NCI-H2196 treated with DMSO at 0.1 percent for 48 hours (cell line): ENCODE data around the gene PARP3.

ENCODE experiments used
- DNase-seq: peaks from one replicate; lab custom pipeline; 2025; ENCODE audit not compliant: unreplicated experiment; lab: John Stamatoyannopoulos, UW

PARP3 gene

DNA sequence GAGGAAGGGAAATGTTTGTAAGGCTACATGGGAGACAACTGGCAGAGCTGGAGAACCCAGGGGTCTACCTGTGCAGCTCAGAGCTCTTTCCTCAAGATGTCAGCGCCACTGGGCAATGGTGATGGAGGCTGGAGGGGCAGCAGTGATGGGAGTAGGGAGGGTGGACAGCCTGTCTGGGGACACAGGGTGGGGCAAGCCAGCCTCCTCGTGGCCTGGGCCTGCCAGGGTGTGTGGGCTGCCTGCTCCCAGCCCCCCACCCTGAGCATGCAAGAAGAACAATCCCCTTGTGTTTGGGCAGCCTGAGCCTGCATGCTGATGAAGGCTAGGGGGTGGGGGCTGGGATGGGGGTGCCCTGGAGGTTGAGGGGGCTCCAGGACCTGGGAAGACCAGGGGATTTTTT lies 23.9 kb downstream of the PARP3 start:
- no peak for DNase-seq

GRCh38 chr3:51966486-51966885 lies 24.3 kb downstream of the PARP3 start:
- DNase-seq, result no peak

DNA sequence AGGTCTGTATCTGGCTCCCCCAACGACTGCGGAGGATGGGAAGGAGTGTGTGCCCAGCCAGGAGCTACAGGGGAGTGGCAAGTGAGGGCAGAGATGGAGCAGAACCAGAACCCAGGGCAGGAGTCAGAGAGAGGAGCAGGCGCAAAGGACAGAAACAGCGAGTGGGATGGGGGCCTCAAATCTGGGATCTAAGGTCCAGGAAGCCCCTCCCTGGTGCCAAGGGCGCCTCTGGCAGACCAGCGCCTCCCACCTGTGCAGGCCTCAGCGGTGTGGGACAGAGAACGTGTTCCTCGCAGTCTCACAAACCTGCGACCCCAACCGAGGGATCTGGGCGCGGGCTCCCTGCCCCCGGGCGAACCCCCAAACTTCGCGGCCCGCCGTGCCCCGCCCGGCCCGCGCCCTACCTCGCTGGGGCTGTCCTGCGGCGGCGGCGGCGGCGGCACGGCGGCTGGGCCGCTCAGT lies 24.8 kb downstream of the PARP3 start:
- DNase-seq, result no peak

- DNase-seq, result no peak
Observed at GRCh38 chr3:51967384-51968169, 25.4 kb downstream of the PARP3 start, which contains the start of gene PCBP4. TSS of gene PCBP4 (minus strand) at chr3:51967454. CDS start at chr3:51961240, 6,214 bp downstream.

- DNase-seq, result no peak
Observed at GRCh38 chr3:51968170-51968775, 26.1 kb downstream of the PARP3 start.

DNA sequence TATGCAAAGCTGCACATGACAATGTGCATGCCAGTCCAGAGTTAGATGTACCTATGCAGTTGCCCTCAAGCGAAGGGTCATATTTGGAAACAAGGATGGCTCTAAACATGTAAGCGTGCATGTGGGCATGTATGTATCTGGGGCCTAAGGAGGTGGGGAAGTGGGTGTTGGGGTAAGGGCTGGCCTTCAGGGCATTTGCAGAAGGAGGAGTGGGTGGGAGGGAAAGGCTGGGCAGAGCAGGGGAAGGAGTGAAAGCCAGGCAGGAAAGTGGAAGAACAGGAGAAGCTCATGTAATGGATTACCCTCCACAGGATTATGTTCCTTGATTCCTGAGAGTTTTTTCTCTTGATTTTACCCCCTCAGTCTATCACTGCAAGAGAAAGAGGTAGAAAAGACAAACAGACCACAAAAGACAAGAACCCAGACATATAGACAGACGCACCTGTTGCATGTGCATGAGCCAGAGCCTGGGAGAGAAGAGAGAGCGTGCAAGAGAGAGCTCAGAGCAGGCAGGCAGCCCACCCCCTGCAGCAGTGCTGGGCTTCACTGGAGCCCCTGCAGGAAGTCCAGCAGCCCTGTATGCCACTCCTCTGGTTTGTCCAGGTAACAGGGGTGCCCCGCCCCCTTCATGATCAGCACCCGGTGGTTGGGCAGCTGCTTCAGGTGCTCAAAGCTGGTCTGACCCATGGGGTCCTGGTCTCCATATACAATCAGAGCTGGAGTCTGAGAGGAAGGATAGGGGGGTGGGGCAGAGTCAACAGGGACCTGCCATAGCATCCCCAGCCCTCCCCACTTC lies 26.9 kb downstream of the PARP3 start:
- DNase-seq, result no peak

GRCh38 chr3:51969841-51970240 lies 27.7 kb downstream of the PARP3 start:
- no peak for DNase-seq

DNA sequence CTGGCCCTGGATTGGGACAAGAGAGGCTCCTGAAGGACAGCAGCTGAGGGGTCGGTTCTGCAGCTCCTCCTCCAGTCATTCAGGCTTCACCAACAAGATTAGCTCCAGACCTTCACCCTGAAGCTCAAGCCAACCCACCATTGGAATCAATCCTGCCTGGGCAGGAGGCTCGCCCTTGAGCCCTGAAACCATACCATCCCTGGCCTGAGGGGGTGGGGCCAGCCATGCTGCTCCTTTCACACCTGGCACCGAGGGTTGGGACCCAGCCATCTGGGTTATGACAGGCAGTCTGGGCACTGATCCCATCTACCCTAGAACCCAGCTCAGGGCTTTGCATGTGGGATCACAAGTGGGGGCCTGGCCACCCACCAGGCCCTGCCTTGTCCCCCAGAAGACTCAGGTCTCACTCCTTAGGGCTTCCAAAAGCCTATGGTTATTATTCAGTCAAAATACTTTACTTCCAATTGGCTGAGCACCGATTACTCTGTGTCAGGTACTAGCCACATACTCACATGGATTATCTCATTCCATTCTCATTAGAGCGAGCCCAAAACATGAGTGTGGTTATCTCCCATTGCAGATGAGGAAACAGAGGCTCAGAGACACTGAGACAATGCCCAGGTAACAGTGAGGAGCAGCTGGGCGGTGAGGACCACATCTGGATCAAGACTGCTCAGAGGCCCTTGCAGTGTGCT lies 28.6 kb downstream of the PARP3 start:
- DNase-seq, result no peak

GRCh38 chr3:51971350-51971749 lies 29.2 kb downstream of the PARP3 start:
- no peak for DNase-seq

GRCh38 chr3:51974277-51974962 lies 32.3 kb downstream of the PARP3 start:
- DNase-seq, result no peak

DNA sequence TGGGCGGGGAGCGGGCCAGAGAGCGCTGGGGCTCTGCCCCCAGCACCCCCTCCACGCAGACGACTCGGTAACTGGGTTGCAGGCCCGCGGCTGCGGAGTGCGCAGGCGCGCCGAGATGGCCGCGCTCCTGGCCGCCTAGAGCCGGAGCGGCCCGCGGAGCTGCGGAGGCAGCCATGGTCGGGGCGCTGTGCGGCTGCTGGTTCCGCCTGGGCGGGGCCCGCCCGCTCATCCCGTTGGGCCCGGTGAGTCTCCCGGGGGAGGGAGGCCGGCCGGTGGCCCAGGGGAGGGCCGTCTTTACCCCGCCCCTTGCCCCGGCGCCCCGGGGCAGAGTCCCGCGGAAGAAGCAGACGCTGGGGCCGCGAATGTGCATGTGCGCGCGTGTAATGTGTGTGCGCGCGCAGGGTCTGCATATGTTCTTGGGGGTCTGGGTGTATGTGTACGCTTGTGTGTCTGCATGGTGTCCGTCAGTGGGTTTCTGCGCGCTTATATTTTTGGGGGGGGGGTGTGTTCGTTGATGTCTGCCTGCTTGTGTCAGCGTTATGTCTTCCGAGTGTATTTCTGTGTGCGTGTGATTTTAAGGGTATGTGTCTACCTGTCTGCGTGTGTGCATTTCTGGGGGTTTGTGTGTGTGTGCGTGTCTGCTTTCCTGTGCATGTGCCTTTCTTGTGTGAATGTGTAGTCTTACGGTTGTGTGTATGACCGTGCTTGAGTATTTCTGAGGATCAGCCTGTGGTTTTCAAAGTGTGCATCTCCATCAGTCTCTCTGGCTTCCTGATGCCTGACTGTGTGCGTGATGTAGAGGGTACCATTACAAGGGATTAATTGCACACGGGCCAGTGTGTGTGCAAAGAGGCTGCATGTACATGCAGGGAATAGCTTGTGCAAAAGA lies 33.0 kb downstream of the PARP3 start, which contains the start of gene ABHD14A:
TSS of gene ABHD14A (plus strand) at position 102 of the 889 bp plus-strand sequence. CDS start at position 174, 72 bp downstream.
- DNase-seq, result peak; percentile 15

- no peak for DNase-seq
Observed at GRCh38 chr3:51975852-51976549, 33.8 kb downstream of the PARP3 start.

DNA sequence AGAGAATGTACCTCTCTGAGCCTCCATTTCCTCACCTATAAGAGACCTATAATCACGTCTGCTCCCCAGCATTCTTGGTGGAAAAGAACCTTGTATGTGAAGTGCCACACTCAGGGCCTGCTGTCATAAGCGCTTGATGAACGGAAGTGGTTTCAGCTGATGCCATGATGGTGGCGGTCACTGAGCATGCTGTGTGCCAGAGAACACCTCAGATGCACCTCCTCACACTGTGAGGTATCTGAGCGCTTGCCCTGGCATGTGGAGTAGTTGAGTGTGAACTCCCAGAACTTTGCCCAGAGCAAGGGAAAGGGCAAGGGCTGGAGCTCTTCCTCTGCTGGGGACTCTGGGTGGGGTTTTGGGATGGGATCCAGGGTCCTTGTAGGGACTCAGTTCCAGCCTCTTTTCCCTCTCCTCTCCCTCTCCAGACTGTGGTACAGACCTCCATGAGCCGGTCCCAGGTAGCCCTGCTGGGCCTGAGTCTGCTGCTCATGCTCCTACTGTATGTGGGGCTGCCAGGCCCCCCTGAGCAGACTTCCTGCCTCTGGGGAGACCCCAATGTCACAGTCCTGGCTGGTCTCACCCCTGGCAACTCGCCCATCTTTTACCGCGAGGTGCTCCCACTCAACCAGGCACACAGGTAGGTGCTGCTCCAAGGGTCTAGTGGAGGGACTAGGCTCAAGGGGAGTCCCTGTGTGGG lies 35.4 kb downstream of the PARP3 start:
- no peak for DNase-seq

DNA sequence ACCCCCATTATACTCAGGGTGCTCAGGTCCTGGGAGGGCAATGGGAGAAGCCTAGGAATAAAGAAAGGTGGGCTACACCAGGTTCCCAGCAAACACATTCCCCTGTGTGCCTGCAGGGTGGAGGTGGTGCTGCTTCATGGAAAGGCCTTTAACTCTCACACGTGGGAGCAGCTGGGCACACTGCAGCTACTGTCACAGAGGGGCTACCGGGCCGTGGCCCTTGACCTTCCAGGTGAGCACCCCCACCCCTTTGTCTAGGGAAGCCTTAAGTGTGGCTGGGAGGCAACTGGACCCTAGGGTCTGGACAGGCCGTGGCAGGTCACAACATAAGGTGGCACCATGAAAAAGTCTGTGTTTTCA lies 36.0 kb downstream of the PARP3 start:
- no peak for DNase-seq

- DNase-seq, result no peak
Observed at GRCh38 chr3:51980253-51980652, 38.1 kb downstream of the PARP3 start.

- peak; percentile 20 for DNase-seq
Observed at GRCh38 chr3:51982352-51982837, 40.2 kb downstream of the PARP3 start.

DNA sequence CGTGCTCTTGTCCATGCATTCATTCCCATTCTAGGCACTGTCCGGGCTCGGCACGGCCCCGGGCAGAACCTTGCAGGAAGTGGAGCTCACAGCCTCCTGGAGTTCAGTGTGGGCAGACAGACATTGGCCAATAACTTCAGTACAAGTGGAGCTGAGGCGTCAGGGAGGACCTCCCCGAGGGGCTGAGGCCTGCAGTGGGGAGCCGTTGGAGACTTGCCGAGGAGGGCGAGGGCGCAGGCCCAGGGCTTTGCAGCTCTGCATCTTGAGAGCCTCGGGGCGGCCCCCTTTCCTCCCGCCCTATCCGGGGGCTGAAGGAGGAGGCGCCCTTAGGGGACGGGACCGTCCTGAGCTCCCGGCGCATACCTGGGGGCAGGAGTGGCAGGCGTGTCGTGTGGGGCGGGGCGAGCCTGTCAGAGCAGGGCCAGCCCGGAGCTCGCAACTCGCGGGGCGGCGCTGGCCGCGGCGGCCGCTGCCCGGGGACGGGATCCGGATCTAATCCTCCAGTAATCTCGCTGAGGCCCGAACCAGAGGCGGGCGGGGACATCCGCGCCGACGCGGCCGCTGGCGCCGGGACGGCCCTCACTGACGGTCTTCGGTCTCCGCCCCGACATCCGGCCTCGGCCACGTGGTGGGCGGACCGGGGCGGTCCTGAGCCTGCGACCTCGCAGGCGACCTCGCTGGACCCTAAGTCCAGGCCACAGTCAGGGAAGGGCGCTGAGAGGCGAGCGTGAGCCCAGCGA lies 40.8 kb downstream of the PARP3 start, which contains the start of gene ACY1:
TSS of gene ACY1 (plus strand) at position 698 of the 740 bp plus-strand sequence. CDS start 530 bp downstream, outside the sequence.
- peak; percentile 58 for DNase-seq
